Body of pancreas (tissue), 4 donors: ENCODE results near the gene TMEM164. TPM values are rescaled to one million over a fixed set of nuclear protein-coding genes. Genes with fewer than 3 reads are reported as not detected.

Source experiments
- ATAC-seq: fragments of 150-250 bp; one replicate; pipeline ENCODE4 v1.9.1; 2016
- DNase-seq, 4 donors: peaks; one replicate each; pipeline ENCODE4 v3.0.0-alpha.2; 2019
- H3K27ac ChIP-seq, 4 donors: fragments of 200-600 bp; sonication (generic); 1 replicate in 3 of 4; 2 replicates in 1 of 4; pipeline versions ENCODE4 v1.5.1 to v1.6.1; 2016 to 2019; ENCODE audit warnings: mild to moderate bottlenecking in 1 of 4, mixed read lengths in 1 of 4, moderate library complexity in 1 of 4
- H3K27me3 ChIP-seq, 2 donors: fragments of 200-600 bp; sonication (generic); one replicate each; pipeline ENCODE4 v1.6.0; 2016; ENCODE audit warnings: mild to moderate bottlenecking in 1 of 2
- H3K36me3 ChIP-seq, 2 donors: fragments of 200-600 bp; sonication (generic); replicated peaks in 1 of 2; 2 replicates each; pipeline ENCODE4 v1.5.1; 2016; ENCODE audit warnings: low read depth in 2 of 2; ENCODE audit not compliant: insufficient read depth in 1 of 2
- H3K4me1 ChIP-seq: fragments of 200-600 bp; sonication (generic); one replicate; pipeline ENCODE4 v1.6.0; 2016
- H3K4me3 ChIP-seq, 2 donors: fragments of 200-600 bp; sonication (generic); 1 replicate in 1 of 2; 2 replicates in 1 of 2; pipeline ENCODE4 v1.5.1; 2016 to 2019
- H3K9me3 ChIP-seq, 3 donors: fragments of 200-600 bp; sonication (generic); 1 replicate in 2 of 3; 2 replicates in 1 of 3; pipeline ENCODE4 v1.5.1; 2016
- POLR2A ChIP-seq, 3 donors: fragments of 450-650 bp; IDR thresholded peaks; one replicate each; pipeline ENCODE4 v1.6.1; 2016; ENCODE audit warnings: antibody characterized with exemption in 3 of 3, mild to moderate bottlenecking in 2 of 3
- WGBS, 2 donors: methylation state at CpG; one replicate each; pipeline ENCODE4 v1.1.5; 2017; 5-methylcytosine and 5-hydroxymethylcytosine counted together
- intact Hi-C: fragments of 100-400 bp; cut with DNase I; formaldehyde crosslinking; loops from one replicate; pipeline ENCODE4 v1.15.1; 2023
- total RNA-seq, 2 donors: library from RNA; depleted of rRNA; stranded (reverse); fragments of >200 nt; gene quantifications; one replicate each; pipeline ENCODE4 v1.1.0, GENCODE V29; 2016
- TF ChIP-seq, protein P1 (sequence below), 7 experiments: fragments of 450-650 bp in 4 of 7; fragments of 200-600 bp in 3 of 7; sonication (generic) in 3 of 7; IDR thresholded peaks; one replicate each; pipeline ENCODE4 v1.5.1; 2016 to 2019; ENCODE audit warnings: antibody characterized with exemption in 7 of 7

Gene TMEM164
- total RNA-seq, 2 donors from 2014 or later = 16.1 to 334 TPM

DNA sequence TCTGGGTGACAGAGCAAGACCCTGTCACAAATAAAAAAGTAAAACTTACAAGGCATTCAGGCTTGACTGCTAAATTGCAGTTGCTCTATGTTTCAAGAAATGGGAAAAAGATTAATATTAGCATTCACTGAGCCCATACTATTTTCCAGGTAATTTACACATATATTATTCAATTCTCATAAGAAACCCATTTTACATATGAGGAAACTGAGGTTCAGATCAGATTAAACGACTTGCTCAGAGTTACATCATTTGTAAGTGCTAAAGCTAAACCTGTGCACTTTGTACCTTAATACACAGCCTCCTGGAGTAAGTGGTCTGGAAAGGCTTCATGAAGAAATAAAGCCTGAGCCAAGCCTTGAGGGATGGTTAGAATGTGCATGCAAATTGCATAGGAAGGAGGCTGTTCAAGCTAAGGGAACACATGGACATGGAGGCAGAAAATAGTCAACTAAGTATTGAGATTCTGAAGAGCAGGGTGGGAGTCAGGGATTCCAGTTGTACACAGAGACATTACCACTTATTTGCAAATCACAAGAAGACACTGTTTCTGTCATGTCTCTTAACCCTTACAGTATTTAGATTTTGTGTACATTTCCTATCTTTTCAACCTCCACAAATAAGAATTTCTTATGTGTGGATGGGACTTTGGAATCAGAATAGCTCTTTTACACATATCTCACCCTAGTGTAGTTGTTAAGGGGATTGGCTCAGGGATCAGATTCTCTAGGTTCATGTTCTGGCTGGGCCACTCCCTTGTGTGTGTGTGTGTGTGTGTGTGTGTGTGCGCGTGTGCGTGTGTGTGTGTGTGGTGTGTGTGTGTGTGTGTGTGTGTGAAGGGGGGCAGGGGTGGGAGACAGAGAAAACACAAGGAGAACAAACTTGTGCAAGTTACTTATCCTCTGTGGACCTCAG lies 113.4 kb downstream of the TMEM164 start:
- Histone ChIP-seq H3K27ac (no peak overlapping the region), H3K36me3 (no peaks in the 10 kb centered on the region), H3K27me3 (no peaks in the 10 kb centered on the region), H3K9me3 (no peaks in the 10 kb centered on the region), H3K4me3 (no peak overlapping the region), H3K4me1 (peaks cover 18% of the 10 kb centered on the region)
- DNase-seq = no peak
- TF ChIP-seq, protein P1, sequence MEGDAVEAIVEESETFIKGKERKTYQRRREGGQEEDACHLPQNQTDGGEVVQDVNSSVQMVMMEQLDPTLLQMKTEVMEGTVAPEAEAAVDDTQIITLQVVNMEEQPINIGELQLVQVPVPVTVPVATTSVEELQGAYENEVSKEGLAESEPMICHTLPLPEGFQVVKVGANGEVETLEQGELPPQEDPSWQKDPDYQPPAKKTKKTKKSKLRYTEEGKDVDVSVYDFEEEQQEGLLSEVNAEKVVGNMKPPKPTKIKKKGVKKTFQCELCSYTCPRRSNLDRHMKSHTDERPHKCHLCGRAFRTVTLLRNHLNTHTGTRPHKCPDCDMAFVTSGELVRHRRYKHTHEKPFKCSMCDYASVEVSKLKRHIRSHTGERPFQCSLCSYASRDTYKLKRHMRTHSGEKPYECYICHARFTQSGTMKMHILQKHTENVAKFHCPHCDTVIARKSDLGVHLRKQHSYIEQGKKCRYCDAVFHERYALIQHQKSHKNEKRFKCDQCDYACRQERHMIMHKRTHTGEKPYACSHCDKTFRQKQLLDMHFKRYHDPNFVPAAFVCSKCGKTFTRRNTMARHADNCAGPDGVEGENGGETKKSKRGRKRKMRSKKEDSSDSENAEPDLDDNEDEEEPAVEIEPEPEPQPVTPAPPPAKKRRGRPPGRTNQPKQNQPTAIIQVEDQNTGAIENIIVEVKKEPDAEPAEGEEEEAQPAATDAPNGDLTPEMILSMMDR (IDR thresholded peaks at IDR 0.05) = no peak
- TF ChIP-seq POLR2A (IDR thresholded peaks at IDR 0.05) = no peak
- WGBS, 2 donors = 76 to 82% methylated on average over 4 of the region's 4 CpGs
- intact Hi-C loops = no loop called here
- no peak for ATAC-seq

DNA sequence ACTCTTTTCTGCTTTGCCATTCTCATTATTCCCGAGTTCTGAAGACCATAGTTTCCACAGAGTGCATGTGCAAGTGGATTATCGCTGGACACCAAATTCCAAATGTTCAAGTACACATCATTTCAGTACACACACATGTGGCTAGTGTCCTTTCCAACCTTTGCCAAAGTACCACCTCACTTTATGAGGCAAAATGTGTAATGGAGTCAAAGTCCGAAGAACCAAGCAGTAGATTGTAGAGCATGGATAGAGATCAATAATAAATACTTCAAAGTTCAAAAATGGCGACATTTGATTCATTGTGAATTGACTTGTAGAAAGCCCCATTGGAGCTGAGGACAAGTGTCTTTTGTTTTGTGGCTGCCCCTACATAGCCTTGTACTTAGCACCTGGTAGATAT lies 115.6 kb downstream of the TMEM164 start:
- Histone ChIP-seq H3K27ac (no peak overlapping the region), H3K27me3 (no peaks in the 10 kb centered on the region), H3K36me3 (no peaks in the 10 kb centered on the region), H3K4me3 (no peak overlapping the region), H3K9me3 (no peaks in the 10 kb centered on the region), H3K4me1 (peaks cover 18% of the 10 kb centered on the region)
- no peak for TF ChIP-seq POLR2A (IDR thresholded peaks at IDR 0.05)
- TF ChIP-seq, protein P1 (IDR thresholded peaks at IDR 0.05) = no peak
- DNase-seq (no peak), ATAC-seq (no peak)
- intact Hi-C loops = no loop called here
- 88 to 97% methylated on average over 4 of the region's 4 CpGs for WGBS, 2 donors

DNA sequence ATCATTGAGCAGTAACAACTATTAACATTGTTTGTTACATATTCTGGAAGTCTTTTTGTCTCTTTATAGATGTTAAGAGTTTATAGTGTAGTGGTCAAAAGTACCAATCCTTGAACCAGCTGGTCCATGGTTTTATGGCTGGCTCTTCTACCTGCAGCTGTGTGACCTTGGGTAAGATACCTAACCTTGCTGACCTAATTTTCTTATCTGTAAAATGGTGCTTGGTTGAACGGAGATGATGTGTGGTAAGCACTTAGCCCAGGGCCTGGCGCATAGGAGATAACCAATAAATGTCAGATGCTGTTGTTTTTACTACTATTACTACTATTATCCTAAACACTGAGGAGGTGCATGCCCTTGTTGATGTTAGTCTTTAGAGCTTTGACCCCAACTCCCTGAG lies 116.6 kb downstream of the TMEM164 start:
- peak overlapping the region in 2 of 4 donors; percentile 44 to 56 for H3K27ac ChIP-seq
- H3K9me3 ChIP-seq = no peaks in the 10 kb centered on the region
- TF ChIP-seq, protein P1 (IDR thresholded peaks at IDR 0.05) = no peak
- no peak for TF ChIP-seq POLR2A (IDR thresholded peaks at IDR 0.05)
- no peaks in the 10 kb centered on the region for H3K36me3 ChIP-seq
- no peak for ATAC-seq
- H3K4me1 ChIP-seq = peaks cover 18% of the 10 kb centered on the region
- H3K27me3 ChIP-seq = no peaks in the 10 kb centered on the region
- WGBS, 2 donors = 27 to 53% methylated on average over 2 of the region's 2 CpGs
- no peak overlapping the region for H3K4me3 ChIP-seq
- intact Hi-C loops = no loop called here
- DNase-seq = no peak

DNA sequence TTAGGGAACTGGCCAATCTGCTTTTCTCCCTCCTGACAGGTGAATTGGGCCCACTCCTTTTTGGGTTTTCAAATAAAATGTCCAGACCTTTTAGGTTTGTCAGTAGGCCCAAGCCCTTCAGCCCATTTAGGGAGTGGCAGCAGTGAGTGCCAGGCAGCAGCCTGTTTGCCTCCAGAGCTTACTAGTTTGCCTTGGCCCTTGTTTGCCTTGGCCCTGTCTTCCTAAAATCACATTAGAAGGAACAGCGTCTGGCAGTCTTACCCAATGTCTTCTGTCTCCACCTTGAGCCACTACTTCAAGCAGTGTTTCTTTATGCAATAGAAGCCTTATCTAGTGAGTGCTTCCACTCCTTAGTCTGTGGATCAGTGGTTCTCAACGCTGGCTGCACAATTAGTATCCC lies 117.1 kb downstream of the TMEM164 start:
- TF ChIP-seq, protein P1 (IDR thresholded peaks at IDR 0.05) = no peak
- TF ChIP-seq POLR2A (IDR thresholded peaks at IDR 0.05) = no peak
- H3K4me1 ChIP-seq = peaks cover 18% of the 10 kb centered on the region
- no peaks in the 10 kb centered on the region for H3K36me3 ChIP-seq
- H3K9me3 ChIP-seq = no peaks in the 10 kb centered on the region
- intact Hi-C loops = no loop called here
- H3K27ac ChIP-seq = peak overlapping the region in 2 of 4 donors; percentile 44 to 56
- DNase-seq (peak; percentile 53 to 72 (median 69)), ATAC-seq (peak; percentile 83)
- WGBS, 2 donors = 4 to 38% methylated on average over 1 to 2 of the region's 2 CpGs
- H3K27me3 ChIP-seq = no peaks in the 10 kb centered on the region
- H3K4me3 ChIP-seq = no peak overlapping the region
